ENCODE data around the gene C5orf52. TPM values are rescaled to one million over a fixed set of nuclear protein-coding genes. Genes with fewer than 3 reads are reported as not detected.

The C5orf52 gene
- total and polyA plus RNA-seq, 2 experiments from 2014 or later: not detected

DNA sequence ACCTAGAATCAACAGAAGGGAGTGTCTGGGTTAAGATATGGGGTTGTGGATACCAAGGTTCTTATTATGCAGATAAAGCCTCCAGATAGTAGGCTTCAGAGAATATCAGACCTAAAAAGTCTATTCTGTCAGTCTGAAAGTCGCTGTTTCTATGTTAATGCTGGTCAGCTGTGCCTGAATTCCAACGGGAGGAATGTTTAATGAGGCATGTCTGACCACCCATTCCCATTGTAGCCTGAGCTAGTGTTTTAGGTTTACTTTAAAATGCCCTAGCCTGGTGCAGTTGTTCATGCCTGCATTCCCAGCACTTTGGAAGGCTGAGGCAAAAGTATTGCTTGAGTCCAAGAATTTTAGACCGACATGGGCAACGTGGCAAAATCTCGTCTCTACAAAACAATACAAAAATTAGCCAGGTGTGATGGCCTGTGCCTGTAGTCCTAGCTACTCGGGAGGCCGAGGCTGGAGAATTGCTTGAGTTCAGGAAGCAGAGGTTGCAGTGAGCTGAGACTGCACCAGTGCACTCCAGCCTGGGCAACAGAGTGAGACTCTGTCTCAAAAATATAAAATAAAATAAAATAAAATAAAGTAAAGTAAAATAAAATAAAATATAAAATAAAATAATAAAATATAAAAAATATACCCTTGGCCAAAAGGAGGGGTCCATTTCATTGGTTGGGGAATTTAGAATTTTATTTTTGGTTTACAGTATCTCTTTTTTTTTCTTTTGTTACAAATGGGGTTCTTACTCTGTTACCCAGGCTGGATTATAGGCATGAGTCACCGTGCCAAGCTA lies 11.3 kb upstream of the C5orf52 start:
- DNase-seq (ENCODE audit: low spot score): no peak
- H3K27me3 ChIP-seq: no peaks in the 10 kb centered on the region
- H3K4me2 ChIP-seq: no peak overlapping the region
- no peak overlapping the region for H2AFZ ChIP-seq
- H3K9me3 ChIP-seq (ENCODE audit: low read depth): no peaks in the 10 kb centered on the region
- no peaks in the 10 kb centered on the region for H3K9me2 ChIP-seq (replicated peaks; ENCODE audit: insufficient read depth)
- H3K79me2 ChIP-seq: no peaks in the 10 kb centered on the region
- no peak overlapping the region for H3K27ac ChIP-seq
- TF ChIP-seq EZH2phosphoT487 (IDR thresholded peaks at IDR 0.05; ENCODE audit: low read depth, severe bottlenecking, unreplicated experiment): no peak
- no peak for TF ChIP-seq EZH2 (IDR thresholded peaks at IDR 0.05; ENCODE audit: borderline replicate concordance)
- TF ChIP-seq, protein P1, sequence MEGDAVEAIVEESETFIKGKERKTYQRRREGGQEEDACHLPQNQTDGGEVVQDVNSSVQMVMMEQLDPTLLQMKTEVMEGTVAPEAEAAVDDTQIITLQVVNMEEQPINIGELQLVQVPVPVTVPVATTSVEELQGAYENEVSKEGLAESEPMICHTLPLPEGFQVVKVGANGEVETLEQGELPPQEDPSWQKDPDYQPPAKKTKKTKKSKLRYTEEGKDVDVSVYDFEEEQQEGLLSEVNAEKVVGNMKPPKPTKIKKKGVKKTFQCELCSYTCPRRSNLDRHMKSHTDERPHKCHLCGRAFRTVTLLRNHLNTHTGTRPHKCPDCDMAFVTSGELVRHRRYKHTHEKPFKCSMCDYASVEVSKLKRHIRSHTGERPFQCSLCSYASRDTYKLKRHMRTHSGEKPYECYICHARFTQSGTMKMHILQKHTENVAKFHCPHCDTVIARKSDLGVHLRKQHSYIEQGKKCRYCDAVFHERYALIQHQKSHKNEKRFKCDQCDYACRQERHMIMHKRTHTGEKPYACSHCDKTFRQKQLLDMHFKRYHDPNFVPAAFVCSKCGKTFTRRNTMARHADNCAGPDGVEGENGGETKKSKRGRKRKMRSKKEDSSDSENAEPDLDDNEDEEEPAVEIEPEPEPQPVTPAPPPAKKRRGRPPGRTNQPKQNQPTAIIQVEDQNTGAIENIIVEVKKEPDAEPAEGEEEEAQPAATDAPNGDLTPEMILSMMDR (IDR thresholded peaks at IDR 0.05; ENCODE audit: poor library complexity): no peak
- H3K4me1 ChIP-seq (ENCODE audit: insufficient read depth): no peaks in the 10 kb centered on the region
- no peaks in the 10 kb centered on the region for H3K36me3 ChIP-seq (replicated peaks; ENCODE audit: insufficient read depth, low read depth)
- WGBS (ENCODE audit: low lambda C conversion rate, missing lambda C conversion rate): 87% methylated on average over 8 of the region's 8 CpGs
- no peak overlapping the region for H3K4me3 ChIP-seq
- no peaks in the 10 kb centered on the region for H4K20me1 ChIP-seq (ENCODE audit: insufficient read depth, poor library complexity, severe bottlenecking)

DNA sequence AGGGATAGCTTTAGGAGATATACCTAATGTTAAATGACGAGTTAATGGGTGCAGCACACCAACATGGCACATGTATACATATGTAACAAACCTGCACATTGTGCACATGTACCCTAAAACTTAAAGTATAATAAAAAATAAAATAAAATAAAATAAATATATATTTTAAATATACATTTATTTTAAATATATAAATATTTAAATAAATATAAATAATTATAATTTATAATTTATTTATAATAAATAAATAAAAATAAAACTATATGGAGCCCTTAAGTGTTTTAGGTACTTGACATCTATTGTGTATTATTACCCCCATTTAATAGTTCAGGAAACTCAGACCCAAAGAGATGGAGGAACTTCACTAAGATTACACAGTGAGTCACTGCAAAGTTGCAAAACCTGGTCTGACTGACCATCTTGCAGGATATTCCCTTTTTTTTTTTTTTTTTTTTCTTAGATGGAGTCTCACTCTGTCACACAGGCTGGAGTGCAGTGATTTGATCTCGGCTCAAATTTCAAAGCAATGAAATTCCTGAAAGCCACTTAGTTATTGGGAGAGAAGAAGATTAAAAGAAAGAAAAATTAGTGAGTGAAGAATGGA lies 5.8 kb upstream of the C5orf52 start:
- DNase-seq (ENCODE audit: low spot score): peak; percentile 53
- Histone ChIP-seq H3K79me2 (no peaks in the 10 kb centered on the region), H4K20me1 (ENCODE audit: insufficient read depth, poor library complexity, severe bottlenecking) (no peaks in the 10 kb centered on the region), H3K36me3 (replicated peaks; ENCODE audit: insufficient read depth, low read depth) (no peaks in the 10 kb centered on the region), H3K27ac (no peak overlapping the region), H3K9me2 (replicated peaks; ENCODE audit: insufficient read depth) (no peaks in the 10 kb centered on the region), H3K27me3 (no peaks in the 10 kb centered on the region), H2AFZ (no peak overlapping the region), H3K4me3 (no peak overlapping the region), H3K9me3 (ENCODE audit: low read depth) (no peaks in the 10 kb centered on the region), H3K4me2 (no peak overlapping the region), H3K4me1 (ENCODE audit: insufficient read depth) (peaks cover 6% of the 10 kb centered on the region)
- TF ChIP-seq, protein P1 (IDR thresholded peaks at IDR 0.05; ENCODE audit: poor library complexity): no peak
- WGBS (ENCODE audit: low lambda C conversion rate, missing lambda C conversion rate): 78% methylated on average over 2 of the region's 2 CpGs

DNA sequence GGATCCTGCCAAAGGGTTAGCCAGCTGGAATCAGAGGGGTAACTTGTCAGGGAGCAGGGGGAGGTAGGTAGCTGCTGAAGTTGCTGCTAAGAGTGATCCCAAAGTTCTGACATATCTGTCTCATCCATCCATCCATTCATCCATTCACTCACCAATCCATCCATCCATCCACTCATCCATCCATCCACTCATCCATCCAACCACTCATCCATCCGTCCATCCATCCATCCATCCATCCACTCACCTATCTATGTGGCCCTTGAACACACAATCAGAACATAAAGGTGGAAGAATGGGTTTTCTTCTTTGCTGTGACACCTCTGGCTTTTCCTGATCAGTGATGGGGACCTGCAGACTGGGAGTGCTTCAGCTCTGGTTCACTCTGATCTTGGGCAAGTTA lies 3.0 kb upstream of the C5orf52 start:
- H3K27ac ChIP-seq: no peak overlapping the region
- no peaks in the 10 kb centered on the region for H3K36me3 ChIP-seq (replicated peaks; ENCODE audit: insufficient read depth, low read depth)
- H3K79me2 ChIP-seq: no peaks in the 10 kb centered on the region
- H3K4me2 ChIP-seq: no peak overlapping the region
- H3K9me3 ChIP-seq (ENCODE audit: low read depth): no peaks in the 10 kb centered on the region
- no peak overlapping the region for H2AFZ ChIP-seq
- TF ChIP-seq, protein P1 (IDR thresholded peaks at IDR 0.05; ENCODE audit: poor library complexity): no peak
- no peak for TF ChIP-seq EZH2 (IDR thresholded peaks at IDR 0.05; ENCODE audit: borderline replicate concordance)
- no peak for TF ChIP-seq EZH2phosphoT487 (IDR thresholded peaks at IDR 0.05; ENCODE audit: low read depth, severe bottlenecking, unreplicated experiment)
- no peak for DNase-seq (ENCODE audit: low spot score)
- WGBS (ENCODE audit: low lambda C conversion rate, missing lambda C conversion rate): 54% methylated on average over 1 of the region's 1 CpG
- H3K27me3 ChIP-seq: no peaks in the 10 kb centered on the region
- no peak overlapping the region for H3K4me3 ChIP-seq
- no peaks in the 10 kb centered on the region for H4K20me1 ChIP-seq (ENCODE audit: insufficient read depth, poor library complexity, severe bottlenecking)
- peaks cover 6% of the 10 kb centered on the region for H3K4me1 ChIP-seq (ENCODE audit: insufficient read depth)
- H3K9me2 ChIP-seq (replicated peaks; ENCODE audit: insufficient read depth): no peaks in the 10 kb centered on the region

Measured in hepatocyte (in vitro differentiated cells).